AG09319 (cell line): ENCODE measurements around the gene DYNLT1.

Source experiments
- DNase-seq: peaks from one replicate; pipeline ENCODE4 v3.0.0-alpha.2; 2010; ENCODE audit warnings: low read depth; ENCODE audit errors: extremely low read depth
- CTCF ChIP-seq: IDR thresholded peaks from 2 replicates; pipeline ENCODE4 v1.5.1; 2011; ENCODE audit warnings: low read depth, mild to moderate bottlenecking, inconsistent platforms, low read length, moderate library complexity

Gene DYNLT1

GRCh38 chr6:158642097-158642601, 2.4 kb downstream of the DYNLT1 start:
- peak; percentile 55 for DNase-seq
- no peak for TF ChIP-seq CTCF

- DNase-seq = no peak
- TF ChIP-seq CTCF = no peak
Observed at GRCh38 chr6:158640519-158640918, 4.0 kb downstream of the DYNLT1 start.

- TF ChIP-seq CTCF = no peak
- no peak for DNase-seq
Observed at GRCh38 chr6:158639056-158639455, 5.5 kb downstream of the DYNLT1 start.

GRCh38 chr6:158638324-158638854, 6.2 kb downstream of the DYNLT1 start:
- no peak for DNase-seq
- TF ChIP-seq CTCF = no peak

GRCh38 chr6:158636778-158637177, 7.8 kb downstream of the DYNLT1 start:
- no peak for TF ChIP-seq CTCF
- no peak for DNase-seq

- TF ChIP-seq CTCF = no peak
- DNase-seq = no peak
Observed at GRCh38 chr6:158635427-158636073, 9.0 kb downstream of the DYNLT1 start.

- TF ChIP-seq CTCF = no peak
- no peak for DNase-seq
Observed at GRCh38 chr6:158634695-158635426, 9.7 kb downstream of the DYNLT1 start.
